ENCODE measurements around the gene PLXNB1. TPM values are rescaled to one million over a fixed set of nuclear protein-coding genes. Genes with fewer than 3 reads are reported as not detected.

The PLXNB1 gene
- total and polyA plus RNA-seq, 10 of the 15 experiments (the other 5 are each of a cell fraction or from before 2014, with no cell fraction given) = 0.18 to 15.1 (median 5.3) TPM

GRCh38 chr3:48429317-48429959 lies 448 bp downstream of the PLXNB1 start (continued):
- no peak for TF ChIP-seq E4F1 (IDR thresholded peaks at IDR 0.05; ENCODE audit: borderline replicate concordance, partially characterized antibody)
- no peak for TF ChIP-seq CTCF (IDR thresholded peaks at IDR 0.05 in 2 of 3, conservative IDR thresholded peaks at IDR 0.05 in 1 of 3; ENCODE audit: control insufficient read depth in 2 of 3, extremely low read depth in 1 of 3, insufficient read depth in 1 of 3, low read depth in 3 of 3, low read length in 3 of 3)
- TF ChIP-seq SUPT20H (IDR thresholded peaks at IDR 0.05; ENCODE audit: borderline replicate concordance, control insufficient read depth, low read depth, low read length) = no peak
- TF ChIP-seq ZNF217 (IDR thresholded peaks at IDR 0.05) = 0 out of 2 replicates have a peak, but pooled peaks have one; percentile 7
- 0 out of 4 replicates have a peak, but pooled peaks have one; percentile 16 to 28 for TF ChIP-seq IKZF2 (IDR thresholded peaks at IDR 0.05)
- no peak for TF ChIP-seq KDM1A (IDR thresholded peaks at IDR 0.05; ENCODE audit: borderline replicate concordance)
- no peak for TF ChIP-seq MYC (IDR thresholded peaks at IDR 0.05; ENCODE audit: insufficient read depth, insufficient read length, insufficient replicate concordance, low read length, severe bottlenecking)
- peak; percentile 40; the same call in 1 of the 2 replicates for TF ChIP-seq YY1 (IDR thresholded peaks at IDR 0.05; ENCODE audit: low read depth, low read length)
- TF ChIP-seq USF2 (IDR thresholded peaks at IDR 0.05; ENCODE audit: borderline replicate concordance, low read depth, low read length) = no peak
- no peak for TF ChIP-seq SUZ12 (IDR thresholded peaks at IDR 0.05; ENCODE audit: unreplicated experiment)
- no peak for TF ChIP-seq E2F8 (IDR thresholded peaks at IDR 0.05; ENCODE audit: low read depth, partially characterized antibody)
- no peak for TF ChIP-seq ETV6 (conservative IDR thresholded peaks at IDR 0.05 in 1 of 2, IDR thresholded peaks at IDR 0.05 in 1 of 2; ENCODE audit: borderline replicate concordance in 1 of 2, low read depth in 1 of 2)
- no peak for TF ChIP-seq BCL3 (IDR thresholded peaks at IDR 0.05; ENCODE audit: borderline replicate concordance, insufficient read depth, low read depth, low read length, poor library complexity, severe bottlenecking)
- peak; percentile 80 for TF ChIP-seq IKZF1 (conservative IDR thresholded peaks at IDR 0.05)
- TF ChIP-seq EGR1 (IDR thresholded peaks at IDR 0.05; ENCODE audit: borderline replicate concordance in 1 of 2, low read depth in 2 of 2, low read length in 2 of 2) = peak in 1 of 2 experiments; percentile 86; a peak in 2 of 3 replicates
- TF ChIP-seq SREBF2 (IDR thresholded peaks at IDR 0.05; ENCODE audit: low read length) = no peak
- no peak for TF ChIP-seq MEF2A (IDR thresholded peaks at IDR 0.05; ENCODE audit: insufficient read depth, low read depth, low read length)
- TF ChIP-seq NR2C1 (IDR thresholded peaks at IDR 0.05) = peak; percentile 7; the same call in 1 of the 2 replicates
